Activated T-cell treated with anti-CD3 and anti-CD28 coated beads, Interleukin-2, amount 50 U/mL, for 4 hours (primary cell): Measurements from ENCODE around the gene VILL. TPM values are rescaled to one million over a fixed set of nuclear protein-coding genes. Genes with fewer than 3 reads are reported as not detected.
"Not testable (repeated sequence)": the region's sequence is repeated elsewhere in the genome, so short reads cannot be mapped to it uniquely, and the experiment has no call there.

Source experiments
- ATAC-seq, 2 donors: fragments of 200-7000 bp; cut with Tn5 transposase; one replicate each; pipeline ENCODE4 v1.10.0; 2021
- DNase-seq: peaks from one replicate; pipeline ENCODE4 v3.0.0-alpha.2; 2020
- H3K27me3 Mint-ChIP-seq: one replicate; pipeline ENCODE4 v1.8.0; 2021; ENCODE audit warnings: low read depth, mixed read lengths
- H3K36me3 Mint-ChIP-seq: one replicate; pipeline ENCODE4 v1.8.0; 2022; ENCODE audit warnings: mixed read lengths; ENCODE audit not compliant: insufficient read depth
- H3K4me1 Mint-ChIP-seq: one replicate; pipeline ENCODE4 v1.8.0; 2021; ENCODE audit warnings: low read depth, mixed read lengths
- H3K4me3 Mint-ChIP-seq: one replicate; pipeline ENCODE4 v1.8.0; 2021; ENCODE audit warnings: mild to moderate bottlenecking, moderate library complexity, mixed read lengths
- H3K9me3 Mint-ChIP-seq: one replicate; pipeline ENCODE4 v1.8.0; 2021; ENCODE audit warnings: mixed read lengths
- total RNA-seq, 3 donors: library from RNA; stranded (reverse); gene quantifications; one replicate each; pipeline ENCODE4 v1.2.1, GENCODE V29; 2021

Gene VILL
- total RNA-seq, 3 donors from 2014 or later: 15.0 to 16.8 (median 16.6) TPM

- ATAC-seq (no peak), DNase-seq (no peak)
- Mint-ChIP-seq H3K4me1 (peaks cover 3% of the 10 kb centered on the region), H3K27me3 (no peaks in the 10 kb centered on the region), H3K4me3 (no peak overlapping the region), H3K9me3 (no peaks in the 10 kb centered on the region), H3K36me3 (no peaks in the 10 kb centered on the region)
Observed at GRCh38 chr3:37971467-37971866, 19.1 kb upstream of the VILL start.

- H3K9me3 Mint-ChIP-seq, H3K27me3 Mint-ChIP-seq, H3K4me1 Mint-ChIP-seq, H3K36me3 Mint-ChIP-seq, H3K4me3 Mint-ChIP-seq, DNase-seq, ATAC-seq: not testable (repeated sequence)
Observed at GRCh38 chr3:37972056-37972455, 18.5 kb upstream of the VILL start.

- Mint-ChIP-seq H3K9me3 (no peaks in the 10 kb centered on the region), H3K27me3 (no peaks in the 10 kb centered on the region)
Observed at GRCh38 chr3:37973246-37974054, 17.1 kb upstream of the VILL start.

GRCh38 chr3:37974121-37975083 is 16.2 kb upstream of the VILL start:
- Mint-ChIP-seq H3K27me3 (no peaks in the 10 kb centered on the region), H3K4me3 (no peak overlapping the region), H3K9me3 (no peaks in the 10 kb centered on the region), H3K4me1 (peaks cover 3% of the 10 kb centered on the region), H3K36me3 (no peaks in the 10 kb centered on the region)
- DNase-seq: peak; percentile 66
- peak; percentile 95 to 97 for ATAC-seq

More at GRCh38 chr3:37973246-37974054, 17.1 kb upstream of the VILL start:
- DNase-seq: no peak
- Mint-ChIP-seq H3K4me3 (no peak overlapping the region), H3K4me1 (peaks cover 3% of the 10 kb centered on the region), H3K36me3 (no peaks in the 10 kb centered on the region)
- no peak for ATAC-seq

GRCh38 chr3:37979541-37980461 is 10.8 kb upstream of the VILL start:
- Mint-ChIP-seq H3K4me1 (peaks cover 1% of the 10 kb centered on the region), H3K36me3 (no peaks in the 10 kb centered on the region), H3K4me3 (no peak overlapping the region), H3K27me3 (peaks cover 5% of the 10 kb centered on the region), H3K9me3 (no peaks in the 10 kb centered on the region)
- no peak for DNase-seq
- no peak for ATAC-seq

GRCh38 chr3:37980462-37981347 is 9.9 kb upstream of the VILL start:
- no peak overlapping the region for H3K4me3 Mint-ChIP-seq
- H3K9me3 Mint-ChIP-seq: no peaks in the 10 kb centered on the region
- H3K4me1 Mint-ChIP-seq: no peaks in the 10 kb centered on the region
- H3K27me3 Mint-ChIP-seq: peaks cover 5% of the 10 kb centered on the region
- no peaks in the 10 kb centered on the region for H3K36me3 Mint-ChIP-seq
- DNase-seq: no peak
- ATAC-seq: no peak

GRCh38 chr3:37981348-37981664 is 9.3 kb upstream of the VILL start:
- Mint-ChIP-seq H3K36me3 (no peaks in the 10 kb centered on the region), H3K9me3 (no peaks in the 10 kb centered on the region), H3K4me1 (no peaks in the 10 kb centered on the region), H3K4me3 (no peak overlapping the region), H3K27me3 (peaks cover 5% of the 10 kb centered on the region)
- ATAC-seq (no peak), DNase-seq (no peak)

- H3K36me3 Mint-ChIP-seq: no peaks in the 10 kb centered on the region
- no peak for ATAC-seq
- H3K27me3 Mint-ChIP-seq: peaks cover 5% of the 10 kb centered on the region
- H3K4me1 Mint-ChIP-seq: no peaks in the 10 kb centered on the region
- no peak overlapping the region for H3K4me3 Mint-ChIP-seq
- H3K9me3 Mint-ChIP-seq: no peaks in the 10 kb centered on the region
- DNase-seq: no peak
Observed at GRCh38 chr3:37982331-37982730, 8.3 kb upstream of the VILL start.

- no peak overlapping the region for H3K4me3 Mint-ChIP-seq
- no peaks in the 10 kb centered on the region for H3K9me3 Mint-ChIP-seq
- H3K36me3 Mint-ChIP-seq: no peaks in the 10 kb centered on the region
- DNase-seq (no peak), ATAC-seq (no peak)
- peaks cover 4% of the 10 kb centered on the region for H3K4me1 Mint-ChIP-seq
- peaks cover 5% of the 10 kb centered on the region for H3K27me3 Mint-ChIP-seq
Observed at GRCh38 chr3:37984051-37984450, 6.5 kb upstream of the VILL start.

GRCh38 chr3:37984596-37984995 is 6.0 kb upstream of the VILL start:
- Mint-ChIP-seq H3K4me1 (peaks cover 4% of the 10 kb centered on the region), H3K9me3 (no peaks in the 10 kb centered on the region), H3K27me3 (peaks cover 5% of the 10 kb centered on the region), H3K36me3 (no peaks in the 10 kb centered on the region), H3K4me3 (no peak overlapping the region)
- ATAC-seq (no peak), DNase-seq (no peak)

- Mint-ChIP-seq H3K9me3 (no peaks in the 10 kb centered on the region), H3K4me1 (peaks cover 4% of the 10 kb centered on the region), H3K36me3 (no peaks in the 10 kb centered on the region), H3K27me3 (peaks cover 1% of the 10 kb centered on the region), H3K4me3 (no peak overlapping the region)
- ATAC-seq: no peak
- no peak for DNase-seq
Observed at GRCh38 chr3:37985637-37986320, 4.8 kb upstream of the VILL start.

- peaks cover 4% of the 10 kb centered on the region for H3K4me1 Mint-ChIP-seq
- H3K9me3 Mint-ChIP-seq: no peaks in the 10 kb centered on the region
- no peak overlapping the region for H3K4me3 Mint-ChIP-seq
- ATAC-seq (no peak), DNase-seq (no peak)
- no peaks in the 10 kb centered on the region for H3K27me3 Mint-ChIP-seq
- no peaks in the 10 kb centered on the region for H3K36me3 Mint-ChIP-seq
Observed at GRCh38 chr3:37986479-37987314, 3.9 kb upstream of the VILL start.
